ENCODE results near the gene PHKB.
"Not testable (repeated sequence)": the region's sequence is repeated elsewhere in the genome, so short reads cannot be mapped to it uniquely, and the experiment has no call there.

DNA sequence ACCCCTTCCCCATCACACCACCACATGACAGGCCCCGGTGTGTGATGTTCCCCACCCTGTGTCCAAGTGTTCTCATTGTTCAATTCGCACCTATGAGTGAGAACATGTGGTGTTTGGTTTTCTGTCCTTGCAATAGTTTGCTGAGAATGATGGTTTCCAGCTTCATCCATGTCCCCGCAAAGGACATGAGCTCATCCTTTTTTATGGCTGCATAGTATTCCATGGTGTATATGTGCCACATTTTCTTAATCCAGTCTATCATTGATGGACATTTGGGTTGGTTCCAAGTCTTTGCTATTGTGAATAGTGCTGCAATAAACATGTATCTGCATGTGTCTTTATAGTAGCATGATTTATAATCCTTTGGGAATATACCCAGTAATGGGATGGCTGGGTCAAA, 80.0 kb downstream of the PHKB start:
- not testable (repeated sequence) for TF ChIP-seq POLR2A (IDR thresholded peaks at IDR 0.05)
- TF ChIP-seq, protein P1, sequence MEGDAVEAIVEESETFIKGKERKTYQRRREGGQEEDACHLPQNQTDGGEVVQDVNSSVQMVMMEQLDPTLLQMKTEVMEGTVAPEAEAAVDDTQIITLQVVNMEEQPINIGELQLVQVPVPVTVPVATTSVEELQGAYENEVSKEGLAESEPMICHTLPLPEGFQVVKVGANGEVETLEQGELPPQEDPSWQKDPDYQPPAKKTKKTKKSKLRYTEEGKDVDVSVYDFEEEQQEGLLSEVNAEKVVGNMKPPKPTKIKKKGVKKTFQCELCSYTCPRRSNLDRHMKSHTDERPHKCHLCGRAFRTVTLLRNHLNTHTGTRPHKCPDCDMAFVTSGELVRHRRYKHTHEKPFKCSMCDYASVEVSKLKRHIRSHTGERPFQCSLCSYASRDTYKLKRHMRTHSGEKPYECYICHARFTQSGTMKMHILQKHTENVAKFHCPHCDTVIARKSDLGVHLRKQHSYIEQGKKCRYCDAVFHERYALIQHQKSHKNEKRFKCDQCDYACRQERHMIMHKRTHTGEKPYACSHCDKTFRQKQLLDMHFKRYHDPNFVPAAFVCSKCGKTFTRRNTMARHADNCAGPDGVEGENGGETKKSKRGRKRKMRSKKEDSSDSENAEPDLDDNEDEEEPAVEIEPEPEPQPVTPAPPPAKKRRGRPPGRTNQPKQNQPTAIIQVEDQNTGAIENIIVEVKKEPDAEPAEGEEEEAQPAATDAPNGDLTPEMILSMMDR (IDR thresholded peaks at IDR 0.05): not testable (repeated sequence)

Data from lower leg skin (tissue), 3 donors.